Tongue (tissue), 2 donors: ENCODE measurements around the gene TRPM3. TPM values are rescaled to one million over a fixed set of nuclear protein-coding genes. Genes with fewer than 3 reads are reported as not detected.

Experiments used
- DNase-seq: peaks from one replicate; pipeline ENCODE4 v3.0.0-alpha.2; 2015
- total RNA-seq: library from RNA; depleted of rRNA; stranded (reverse); fragments of >200 nt; gene quantifications from one replicate; pipeline ENCODE4 v1.2.3, GENCODE V29; 2014

Gene TRPM3
- 0.72 TPM for total RNA-seq

DNA sequence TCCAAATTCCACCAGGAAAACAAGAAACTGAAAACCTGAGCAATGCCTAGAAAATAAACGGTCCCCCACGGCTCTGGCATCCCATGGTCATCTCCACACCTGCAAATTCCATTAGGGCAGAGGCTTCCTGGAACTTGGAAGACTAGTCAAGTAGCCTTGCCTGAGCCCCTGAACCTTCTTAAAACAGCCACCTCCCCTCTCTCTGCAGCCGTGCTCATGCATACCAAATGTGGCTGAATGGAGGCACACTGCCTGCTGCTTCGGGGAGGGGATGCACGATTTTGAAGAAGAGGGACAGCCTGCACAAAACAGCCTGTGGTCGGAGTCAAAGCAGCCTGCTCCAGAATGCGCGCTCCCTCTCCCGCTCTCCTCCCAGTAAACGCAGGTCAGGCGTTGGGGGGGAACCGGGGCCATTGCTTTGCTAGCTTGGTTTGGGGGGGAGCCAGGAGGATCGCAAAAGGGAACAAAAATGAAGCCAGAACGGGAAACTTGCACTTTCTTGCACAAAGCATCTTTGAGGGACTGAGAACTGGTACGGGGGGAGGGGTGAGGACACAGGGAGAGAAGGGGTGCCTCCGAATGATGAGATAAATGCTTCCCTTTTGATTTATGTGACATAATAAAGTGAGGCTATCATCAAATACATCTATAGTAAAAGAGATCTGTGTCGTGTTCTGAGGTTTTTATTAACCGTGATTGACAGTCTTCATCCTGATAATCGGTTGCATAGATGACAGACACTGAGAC, at the start of gene TRPM3:
TSS of gene TRPM3 (minus strand) at position 347 of the 747 bp plus-strand sequence. CDS start at position 80, 267 bp downstream.
- DNase-seq, result no peak

- DNase-seq, result no peak
Measured at GRCh38 chr9:71168418-71168817, 47.0 kb upstream of the TRPM3 start.

DNA sequence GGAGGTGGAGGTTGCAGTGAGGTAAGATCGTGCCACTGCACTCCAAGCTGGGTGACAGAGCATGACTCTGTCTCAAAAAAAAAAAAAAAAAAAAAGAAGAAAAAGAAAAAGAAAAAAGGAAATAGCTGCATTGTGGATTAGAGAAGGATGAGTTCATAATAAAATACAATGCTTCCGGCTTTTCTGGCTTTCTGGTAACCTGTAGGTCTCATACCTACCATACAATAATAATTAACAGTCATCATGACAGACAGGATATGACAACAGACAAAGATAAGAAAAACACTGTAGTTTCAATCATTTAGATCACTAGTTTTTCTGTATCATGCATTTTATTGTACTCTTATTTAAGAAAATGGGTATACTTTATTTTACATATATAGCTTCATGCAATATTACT, 40.7 kb upstream of the TRPM3 start:
- DNase-seq, result no peak

DNA sequence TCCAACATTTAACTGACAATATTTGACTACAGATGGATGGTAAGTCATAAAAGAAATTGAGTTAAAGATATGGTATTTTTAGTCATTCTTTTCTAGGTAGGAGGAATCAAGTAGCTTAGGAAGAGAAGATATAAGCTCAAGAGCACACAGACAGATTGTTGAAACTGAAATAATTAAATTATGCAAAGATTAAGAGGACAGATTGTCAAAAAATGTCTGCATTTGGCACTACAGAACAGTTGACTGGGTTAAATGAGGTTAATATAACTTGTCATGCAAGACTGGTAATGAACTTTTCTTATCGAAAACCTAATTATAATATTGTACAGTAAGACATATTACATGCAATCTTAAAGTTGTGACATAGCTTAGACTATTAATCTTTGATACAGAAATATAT, 36.3 kb upstream of the TRPM3 start:
- DNase-seq, result no peak

DNA sequence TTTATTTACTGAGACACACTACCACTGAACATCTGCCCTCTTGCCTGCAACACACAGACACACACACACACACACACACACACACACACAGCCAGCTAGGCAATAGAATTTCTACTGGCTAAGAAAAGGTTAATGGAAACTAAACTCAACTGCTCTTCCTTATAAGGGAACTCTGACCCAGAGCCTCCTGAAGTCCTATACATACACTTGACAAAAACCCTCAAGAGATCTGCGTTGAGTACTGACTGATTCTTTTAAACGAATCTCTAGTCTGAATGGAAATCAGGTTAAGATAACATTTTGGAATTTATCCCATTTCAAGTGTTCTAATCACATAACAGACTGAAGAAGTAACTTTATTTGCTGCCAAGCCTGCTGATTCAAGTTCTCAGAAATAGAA, 25.9 kb upstream of the TRPM3 start:
- DNase-seq, result no peak

GRCh38 chr9:71146511-71146910, 25.1 kb upstream of the TRPM3 start:
- no peak for DNase-seq

- peak; percentile 7 for DNase-seq
Measured at GRCh38 chr9:71145179-71145578, 23.8 kb upstream of the TRPM3 start.

DNA sequence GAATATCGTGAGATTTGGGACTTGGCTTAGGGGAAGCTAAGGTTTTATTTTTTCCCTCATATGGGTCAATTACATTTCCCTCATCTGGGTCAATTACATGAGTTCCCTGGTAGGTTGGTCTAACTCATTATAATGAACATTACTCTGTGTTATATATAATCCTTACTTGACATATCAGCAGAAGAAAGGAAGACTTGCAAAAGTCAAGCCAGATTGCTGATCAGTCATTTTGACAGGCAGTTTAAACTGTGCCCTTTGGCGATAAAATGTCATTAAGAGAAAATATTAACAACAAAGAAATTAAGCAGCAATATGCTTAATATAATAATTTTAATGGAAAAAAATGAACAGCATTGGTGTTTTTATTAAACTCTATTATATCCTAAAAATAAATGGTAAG, 23.1 kb upstream of the TRPM3 start:
- DNase-seq, result no peak

DNA sequence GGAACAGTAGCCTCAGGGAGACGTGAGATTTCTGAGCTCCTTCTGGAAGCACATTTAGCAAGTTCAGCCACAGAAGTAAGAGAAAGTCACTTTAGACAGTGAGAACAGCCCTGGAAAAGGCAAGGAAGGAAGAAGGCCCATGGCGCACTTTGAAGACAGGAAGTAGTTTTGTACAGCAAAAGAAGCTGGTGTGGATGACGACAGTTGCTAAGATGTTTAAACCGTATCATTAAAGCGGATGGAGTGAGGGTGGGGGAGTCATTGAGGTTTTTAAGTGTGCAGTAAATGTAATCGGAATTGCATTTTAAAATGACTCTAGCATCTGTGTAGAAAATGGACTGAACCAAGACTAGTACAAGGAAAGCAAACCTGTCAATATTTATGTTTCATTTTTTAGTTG, 15.3 kb upstream of the TRPM3 start:
- no peak for DNase-seq

- DNase-seq, result no peak
Measured at GRCh38 chr9:71131145-71131544, 9.7 kb upstream of the TRPM3 start.

DNA sequence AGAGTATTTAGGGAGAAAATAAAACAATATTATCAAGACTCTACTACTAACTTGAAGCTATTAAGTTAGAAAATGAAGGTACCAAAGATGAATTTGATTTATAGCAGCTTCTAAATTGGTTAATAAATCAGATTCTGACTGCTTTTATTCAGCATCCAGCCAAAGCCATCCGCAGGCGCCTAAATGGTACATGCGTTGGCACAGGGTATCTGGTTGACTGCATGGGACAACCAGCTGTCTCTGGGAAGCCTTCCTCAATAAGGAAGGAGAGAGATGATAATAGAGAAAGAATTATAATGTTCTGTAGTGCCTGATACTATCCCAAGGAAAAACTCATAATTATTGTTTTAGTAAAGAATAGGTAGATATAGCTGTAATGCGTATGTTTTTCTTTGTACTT, 9.1 kb upstream of the TRPM3 start:
- DNase-seq, result no peak

DNA sequence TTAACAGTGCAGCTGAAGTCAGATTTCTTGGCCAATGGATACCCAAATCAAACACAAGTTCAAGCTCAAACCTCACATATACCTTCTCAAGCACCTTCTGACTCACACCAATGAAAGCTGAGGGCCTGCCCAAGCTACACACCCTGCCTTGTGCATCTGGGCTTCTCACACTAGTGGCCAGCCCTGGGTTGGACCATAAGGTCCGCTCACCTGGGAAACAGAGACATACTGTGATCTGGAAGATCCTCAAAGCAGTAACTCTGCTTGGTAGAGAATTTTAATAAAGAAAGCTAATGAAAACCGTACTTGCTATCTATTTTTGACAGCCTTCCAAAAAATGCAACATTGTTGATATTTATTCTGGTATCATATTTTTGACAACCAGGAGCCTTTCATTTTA, 7.4 kb upstream of the TRPM3 start:
- no peak for DNase-seq

DNA sequence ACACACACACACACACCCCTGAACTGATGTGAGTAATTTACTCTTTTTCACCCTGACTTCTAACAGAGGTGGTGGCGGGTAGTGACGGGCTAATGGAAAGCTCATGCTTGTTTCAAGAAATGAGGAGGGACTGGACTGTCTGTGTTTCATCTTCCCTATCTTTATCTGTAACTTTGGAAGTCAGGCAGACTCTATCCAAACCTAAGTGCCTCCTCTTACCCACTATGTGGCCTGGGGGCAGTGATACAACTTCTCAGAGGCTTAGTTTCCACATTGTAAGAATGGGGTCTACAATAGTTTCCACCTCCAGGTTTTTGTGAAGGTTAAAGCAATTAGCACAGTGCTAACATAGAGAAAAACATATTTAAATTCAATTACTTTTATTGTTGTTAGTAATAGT, 5.9 kb upstream of the TRPM3 start:
- no peak for DNase-seq

GRCh38 chr9:71122421-71122820, 1.0 kb upstream of the TRPM3 start:
- no peak for DNase-seq

DNA sequence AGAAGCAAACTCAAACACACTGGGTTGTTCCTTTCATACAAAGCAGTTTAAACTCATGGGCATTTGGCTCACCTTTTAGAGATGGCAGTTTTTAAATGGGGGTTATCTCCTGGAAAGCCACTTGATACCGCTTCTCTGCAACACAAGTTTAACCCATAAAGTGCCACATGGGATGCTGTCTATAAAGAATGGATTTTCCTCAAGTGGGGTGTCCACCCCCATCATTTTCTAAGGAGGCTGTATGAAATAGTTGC, 528 bp upstream of the TRPM3 start:
- no peak for DNase-seq

DNA sequence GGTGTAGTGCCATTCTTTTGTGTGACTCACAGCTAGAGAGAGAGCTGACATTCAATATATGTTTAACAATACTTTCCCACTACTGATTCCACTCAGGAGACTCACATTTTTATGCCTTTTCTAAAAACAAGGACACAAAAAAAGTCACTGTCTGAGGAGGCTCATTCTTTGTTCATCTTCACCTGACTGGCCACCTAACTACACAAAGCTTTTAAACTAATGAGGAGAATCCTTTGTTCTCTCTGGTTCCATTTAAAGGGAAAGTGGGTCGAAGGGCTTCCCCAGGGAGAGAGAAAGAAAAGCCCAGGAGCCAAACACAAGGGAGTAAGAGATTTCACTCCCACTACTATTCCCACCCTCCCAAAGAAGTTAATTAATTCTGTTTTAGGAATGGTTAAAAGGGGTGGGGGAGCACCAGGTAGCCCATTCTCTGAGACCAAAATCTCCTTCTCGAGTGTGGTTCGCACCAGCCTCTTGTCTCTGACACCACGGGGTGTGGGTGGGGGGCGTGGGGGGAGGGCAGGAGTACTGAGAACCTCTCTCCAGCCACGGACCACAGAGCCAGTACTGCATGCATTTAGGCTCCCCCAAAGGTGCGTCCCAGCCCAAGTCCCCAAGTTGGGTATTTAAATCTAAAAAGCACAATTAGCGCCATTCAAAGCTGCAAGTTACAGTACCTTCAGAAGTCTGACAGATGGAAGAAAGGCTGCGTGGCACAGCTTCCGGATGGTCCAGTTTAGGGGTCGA, 747 bp downstream of the TRPM3 start:
- DNase-seq, result no peak

GRCh38 chr9:71119746-71120145, 1.7 kb downstream of the TRPM3 start:
- no peak for DNase-seq

- DNase-seq, result no peak
Measured at GRCh38 chr9:71118324-71118723, 3.1 kb downstream of the TRPM3 start.

GRCh38 chr9:71115448-71115975, 5.9 kb downstream of the TRPM3 start:
- no peak for DNase-seq

DNA sequence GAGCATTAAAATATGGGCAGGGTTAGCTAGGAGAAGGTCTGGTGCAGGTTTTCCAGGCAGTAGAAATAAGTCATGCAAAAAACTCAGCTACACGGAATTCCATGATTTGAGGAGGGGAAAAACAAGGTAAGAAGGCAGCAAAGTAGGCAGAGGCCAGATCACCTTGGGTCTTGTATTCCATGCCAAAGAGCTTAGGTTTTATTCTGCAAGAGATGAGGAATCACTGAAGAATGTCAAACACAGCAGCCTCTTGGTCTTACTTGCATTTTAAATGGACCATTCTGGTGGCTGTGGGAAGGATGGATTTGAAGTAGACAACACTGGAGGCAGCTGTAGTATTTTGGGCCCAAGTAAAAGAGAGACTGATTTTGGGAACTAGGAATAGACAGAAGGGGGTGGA, 8.6 kb downstream of the TRPM3 start:
- DNase-seq, result no peak

DNA sequence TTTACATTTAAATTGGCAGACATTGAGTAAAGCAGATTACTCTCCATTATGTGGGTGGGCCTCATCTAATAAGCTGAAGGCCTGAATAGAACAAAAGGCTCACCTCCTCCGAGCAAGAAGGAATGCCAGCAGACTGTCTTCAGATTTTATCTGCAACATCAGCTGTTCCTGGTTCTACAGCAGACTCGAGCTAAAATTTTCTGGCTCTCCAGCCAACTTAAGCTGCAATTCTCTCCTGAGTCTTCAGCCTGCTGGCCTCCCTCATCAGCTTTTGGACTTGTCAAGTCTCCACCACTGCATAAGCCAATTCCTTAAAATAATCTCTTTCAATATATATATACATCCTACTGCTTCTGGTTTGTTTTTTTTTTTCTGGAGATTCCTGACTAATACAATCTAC, 12.5 kb downstream of the TRPM3 start:
- peak; percentile 52 for DNase-seq

DNA sequence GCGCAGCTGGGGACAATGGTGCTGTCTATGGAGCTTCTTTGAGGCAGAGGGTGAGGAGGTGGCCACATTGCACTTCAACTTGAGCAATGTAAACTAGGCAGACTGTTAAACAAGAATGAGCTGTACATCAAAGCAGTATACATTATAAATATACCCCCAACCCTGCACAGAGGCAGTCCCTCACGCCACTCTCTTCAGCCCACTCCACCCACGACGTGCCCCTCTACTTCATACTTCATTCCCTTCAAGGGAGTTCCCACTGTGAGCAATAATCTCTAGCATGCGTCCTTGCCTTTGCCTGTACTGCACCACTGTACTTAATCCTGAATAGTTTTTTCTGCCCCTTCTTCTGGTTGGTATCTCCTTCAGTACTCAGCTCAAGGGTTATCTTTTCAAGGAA, 14.4 kb downstream of the TRPM3 start:
- DNase-seq, result no peak

DNA sequence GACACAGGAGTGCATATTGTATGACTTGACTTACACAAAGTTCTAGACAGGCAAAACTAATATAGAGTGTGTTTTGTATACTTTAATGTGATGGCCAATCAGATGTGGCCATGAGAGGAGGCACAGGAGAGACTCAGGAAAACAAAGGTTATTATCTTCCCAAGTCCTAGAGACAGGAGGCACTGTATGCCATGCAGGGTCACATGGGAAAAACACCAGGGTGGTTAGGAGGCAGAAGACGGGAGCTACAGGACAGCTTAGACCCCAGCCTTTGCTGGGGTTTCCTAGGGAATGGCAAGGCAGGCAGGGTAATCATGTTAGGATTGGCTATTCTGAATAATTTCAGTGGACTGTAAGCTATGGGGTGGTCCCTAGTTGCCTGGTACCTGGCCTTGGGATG, 16.2 kb downstream of the TRPM3 start:
- no peak for DNase-seq

DNA sequence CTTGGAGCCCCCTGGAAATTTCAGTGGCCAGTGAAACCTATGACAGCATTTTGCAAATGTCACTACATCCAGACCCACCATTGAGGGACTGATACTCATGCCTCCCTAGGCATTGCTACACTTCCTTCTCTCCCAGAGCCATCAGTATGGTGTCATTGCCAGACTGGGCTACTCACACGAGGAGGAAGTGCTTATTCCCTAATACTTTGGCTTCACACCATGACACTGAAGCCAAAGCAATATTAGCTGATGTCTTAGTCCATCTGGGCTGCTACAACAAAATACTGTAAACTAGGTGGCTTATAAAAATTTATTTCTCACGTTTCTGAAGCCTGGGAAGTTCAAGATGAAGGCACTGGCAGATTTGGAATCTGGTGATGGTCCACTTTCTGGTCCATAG, 22.6 kb downstream of the TRPM3 start:
- DNase-seq, result no peak
